Esophagus muscularis mucosa (tissue), 3 donors: ENCODE measurements around the gene IFT88.

Experiments
- CTCF ChIP-seq, 3 experiments: fragments of 200-600 bp in 2 of 3; fragments of 450-650 bp in 1 of 3; sonication (generic) in 2 of 3; IDR thresholded peaks; one replicate each; pipeline ENCODE4 v1.5.1; 2017 to 2019; ENCODE audit warnings: antibody characterized with exemption in 3 of 3, mild to moderate bottlenecking in 2 of 3, moderate library complexity in 1 of 3
- POLR2A ChIP-seq: fragments of 450-650 bp; IDR thresholded peaks from one replicate; pipeline ENCODE4 v1.6.1; 2017; ENCODE audit warnings: antibody characterized with exemption, moderate library complexity, mild to moderate bottlenecking, low read depth
- POLR2AphosphoS5 ChIP-seq, 2 donors: sonication (generic); formaldehyde crosslinking; IDR thresholded peaks; one replicate each; pipeline ENCODE4 v1.6.1; 2017; ENCODE audit warnings: antibody characterized with exemption in 2 of 2

GRCh38 chr13:20667857-20668437 lies 101.0 kb downstream of the IFT88 start:
- TF ChIP-seq CTCF (IDR thresholded peaks at IDR 0.05), result no peak
- TF ChIP-seq POLR2A, result no peak
- TF ChIP-seq POLR2AphosphoS5 (IDR thresholded peaks at IDR 0.05), result no peak
